WTC11 (cell line): Measurements from ENCODE around the gene ATP2B2. TPM values are rescaled to one million over a fixed set of nuclear protein-coding genes. Genes with fewer than 3 reads are reported as not detected.

Source experiments
- ATAC-seq: fragments of 200-7000 bp; cut with Tn5 transposase; 2 replicates; pipeline ENCODE4 v1.10.0; 2021; ENCODE audit warnings: mild to moderate bottlenecking, moderate library complexity
- CTCF ChIA-PET: fragments of 300-600 bp; sonication (Branson Sonifier 250); formaldehyde crosslinking; loops from one replicate; lab custom pipeline; 2021; ENCODE audit warnings: antibody characterized with exemption; lab: Charles Lee
- POLR2A ChIA-PET: fragments of 350-600 bp; sonication (Branson Sonifier 250); formaldehyde crosslinking; loops from one replicate; lab custom pipeline; 2021; ENCODE audit warnings: antibody characterized with exemption; lab: Charles Lee
- DNase-seq: peaks from one replicate; pipeline ENCODE4 v3.0.0; 2021; ENCODE audit warnings: low spot score
- H3K27ac Mint-ChIP-seq: 2 replicates; pipeline ENCODE4 v1.8.0; 2021; ENCODE audit warnings: mixed read lengths
- H3K27me3 Mint-ChIP-seq: 2 replicates; pipeline ENCODE4 v1.8.0; 2021; ENCODE audit warnings: low read depth, mild to moderate bottlenecking, moderate library complexity, mixed read lengths
- H3K36me3 Mint-ChIP-seq: 2 replicates; pipeline ENCODE4 v1.8.0; 2021; ENCODE audit warnings: mixed read lengths
- H3K4me1 Mint-ChIP-seq: 2 replicates; pipeline ENCODE4 v1.8.0; 2022; ENCODE audit warnings: mixed read lengths
- H3K4me3 Mint-ChIP-seq: 2 replicates; pipeline ENCODE4 v1.8.0; 2021; ENCODE audit warnings: mild to moderate bottlenecking, moderate library complexity, mixed read lengths
- H3K9me3 Mint-ChIP-seq: 2 replicates; pipeline ENCODE4 v1.8.0; 2021; ENCODE audit warnings: mixed read lengths
- CTCF ChIP-seq: fragments of 200-600 bp; IDR thresholded peaks from 2 replicates; pipeline ENCODE4 v1.8.0; 2022; ENCODE audit warnings: antibody characterized with exemption
- FOXP1 ChIP-seq: sonication (generic); formaldehyde crosslinking; IDR thresholded peaks from 2 replicates; pipeline ENCODE4 v1.8.0; 2022; ENCODE audit warnings: missing genetic modification reagents, mild to moderate bottlenecking, moderate library complexity, borderline replicate concordance
- FOXP4 ChIP-seq: sonication (generic); formaldehyde crosslinking; IDR thresholded peaks from 2 replicates; pipeline ENCODE4 v1.8.0; 2022; ENCODE audit warnings: mild to moderate bottlenecking, missing genetic modification reagents
- GABPB1 ChIP-seq: sonication (generic); formaldehyde crosslinking; IDR thresholded peaks from 2 replicates; pipeline ENCODE4 v1.8.1; 2023; ENCODE audit warnings: mild to moderate bottlenecking, missing genetic modification reagents
- IRF2 ChIP-seq: sonication (generic); formaldehyde crosslinking; IDR thresholded peaks from 2 replicates; pipeline ENCODE4 v1.8.0; 2022; ENCODE audit warnings: low read depth, missing genetic modification reagents, borderline replicate concordance
- MLX ChIP-seq: sonication (generic); formaldehyde crosslinking; IDR thresholded peaks from 2 replicates; pipeline ENCODE4 v1.8.1; 2023; ENCODE audit warnings: mild to moderate bottlenecking, missing genetic modification reagents, moderate library complexity
- NFATC4 ChIP-seq: fragments of 250-450 bp; sonication (Bioruptor Pico); IDR thresholded peaks from 2 replicates; pipeline ENCODE4 v1.9.0; 2021; ENCODE audit warnings: mild to moderate bottlenecking
- NR1H2 ChIP-seq: sonication (generic); formaldehyde crosslinking; IDR thresholded peaks from 2 replicates; pipeline ENCODE4 v1.9.0; 2021; ENCODE audit warnings: mild to moderate bottlenecking, moderate library complexity, missing genetic modification reagents
- NR2C2 ChIP-seq: sonication (generic); formaldehyde crosslinking; IDR thresholded peaks from 2 replicates; pipeline ENCODE4 v1.8.0; 2022; ENCODE audit warnings: mild to moderate bottlenecking, missing genetic modification reagents
- OVOL2 ChIP-seq: fragments of 250-450 bp; sonication (Bioruptor Pico); IDR thresholded peaks from 2 replicates; pipeline ENCODE4 v1.9.0; 2021; ENCODE audit warnings: mild to moderate bottlenecking, borderline replicate concordance
- RELA ChIP-seq: sonication (generic); formaldehyde crosslinking; IDR thresholded peaks from 2 replicates; pipeline ENCODE4 v1.8.1; 2022; ENCODE audit warnings: missing genetic modification reagents, mild to moderate bottlenecking, borderline replicate concordance
- STAT6 ChIP-seq: sonication (generic); formaldehyde crosslinking; conservative IDR thresholded peaks from 2 replicates; pipeline ENCODE4 v1.8.1; 2023; ENCODE audit warnings: mild to moderate bottlenecking, low read depth, missing genetic modification reagents, moderate library complexity
- TEAD4 ChIP-seq: sonication (generic); formaldehyde crosslinking; IDR thresholded peaks from 2 replicates; pipeline ENCODE4 v1.8.0; 2022; ENCODE audit warnings: mild to moderate bottlenecking, missing genetic modification reagents
- ZBTB21 ChIP-seq: sonication (generic); formaldehyde crosslinking; IDR thresholded peaks from 2 replicates; pipeline ENCODE4 v1.8.1; 2023; ENCODE audit warnings: mild to moderate bottlenecking, missing genetic modification reagents, borderline replicate concordance
- ZNF219 ChIP-seq: sonication (generic); formaldehyde crosslinking; IDR thresholded peaks from 2 replicates; pipeline ENCODE4 v1.8.0; 2023; ENCODE audit warnings: missing genetic modification reagents, mild to moderate bottlenecking, borderline replicate concordance
- ZNF232 ChIP-seq: sonication (generic); formaldehyde crosslinking; IDR thresholded peaks from 2 replicates; pipeline ENCODE4 v1.8.0; 2022; ENCODE audit warnings: mild to moderate bottlenecking, missing genetic modification reagents
- ZNF263 ChIP-seq: sonication (generic); formaldehyde crosslinking; IDR thresholded peaks from 2 replicates; pipeline ENCODE4 v1.8.1; 2022; ENCODE audit warnings: low read depth, mild to moderate bottlenecking, moderate library complexity, missing genetic modification reagents
- ZNF396 ChIP-seq: fragments of 250-450 bp; sonication (Bioruptor Pico); IDR thresholded peaks from 2 replicates; pipeline ENCODE4 v1.8.0; 2021; ENCODE audit warnings: mild to moderate bottlenecking, moderate library complexity, borderline replicate concordance
- ZNF416 ChIP-seq: fragments of 250-450 bp; sonication (Bioruptor Pico); IDR thresholded peaks from 2 replicates; pipeline ENCODE4 v1.9.0; 2021; ENCODE audit warnings: mild to moderate bottlenecking, inconsistent platforms
- ZNF532 ChIP-seq: fragments of 250-450 bp; sonication (Bioruptor Pico); IDR thresholded peaks from 2 replicates; pipeline ENCODE4 v1.9.0; 2021; ENCODE audit warnings: mild to moderate bottlenecking, borderline replicate concordance
- ZNF671 ChIP-seq: fragments of 250-450 bp; sonication (Bioruptor Pico); IDR thresholded peaks from 2 replicates; pipeline ENCODE4 v1.8.0; 2021; ENCODE audit warnings: mild to moderate bottlenecking
- ZSCAN18 ChIP-seq: fragments of 250-450 bp; sonication (Bioruptor Pico); IDR thresholded peaks from 2 replicates; pipeline ENCODE4 v2.1.2; 2022; ENCODE audit warnings: mild to moderate bottlenecking, moderate library complexity
- total RNA-seq: library from RNA; stranded (reverse); gene quantifications from 3 replicates; pipeline ENCODE4 v1.2.3, GENCODE V29; 2021

ATP2B2 gene
- total RNA-seq, 1 experiment from 2014 or later: 0.48 TPM

- no peak for TF ChIP-seq NR1H2 (CRISPR knock-in tag)
- no peak for TF ChIP-seq TEAD4 (CRISPR knock-in tag)
- TF ChIP-seq GABPB1 (CRISPR knock-in tag): no peak
- no peak for TF ChIP-seq CTCF
- TF ChIP-seq NR2C2 (CRISPR knock-in tag): no peak
- no peak for TF ChIP-seq ZNF263
- TF ChIP-seq NFATC4 (CRISPR knock-in tag): no peak
- TF ChIP-seq OVOL2 (CRISPR knock-in tag): no peak
- TF ChIP-seq MLX (CRISPR knock-in tag): no peak
- TF ChIP-seq ZNF532 (CRISPR knock-in tag): no peak
- no peak for TF ChIP-seq FOXP1 (CRISPR knock-in tag)
Measured at GRCh38 chr3:10485380-10485779, 20.0 kb downstream of the ATP2B2 start (continued).

- ATAC-seq (no peak), DNase-seq (no peak)
- Mint-ChIP-seq H3K36me3 (no peaks in the 10 kb centered on the region), H3K4me1 (no peaks in the 10 kb centered on the region), H3K27ac (no peak overlapping the region), H3K4me3 (no peak overlapping the region), H3K9me3 (no peaks in the 10 kb centered on the region), H3K27me3 (no peaks in the 10 kb centered on the region; the same call in 1 of the 2 replicates)
- ChIA-PET CTCF (interaction anchor here (1.4 kb wide), 1 partner anchor 10 kb away, joined by 4 read pairs; no protein-coding TSS in a partner anchor), POLR2A (interaction anchor here (0.6 to 0.8 kb wide), 2 partner anchors 76 to 189 kb away, joined by 3 read pairs; no protein-coding TSS in a partner anchor)
- TF ChIP-seq ZNF219 (CRISPR knock-in tag) (no peak), ZSCAN18 (CRISPR knock-in tag) (no peak), FOXP4 (no peak), STAT6 (CRISPR knock-in tag) (no peak), IRF2 (CRISPR knock-in tag) (no peak), ZNF232 (CRISPR knock-in tag) (no peak), ZNF416 (CRISPR knock-in tag) (no peak), FOXP1 (CRISPR knock-in tag) (no peak), RELA (no peak), ZNF263 (no peak), ZNF671 (CRISPR knock-in tag) (no peak), ZBTB21 (CRISPR knock-in tag) (no peak), ZNF396 (CRISPR knock-in tag) (no peak)
Measured at GRCh38 chr3:10484709-10485108, 20.7 kb downstream of the ATP2B2 start.
